HG03280 (cell line): Measurements from ENCODE around the gene PDE4D.

Experiments
- ATAC-seq: cut with Tn5 transposase; IDR thresholded peaks from one replicate; pipeline ENCODE4 v1.9.1; 2021; ENCODE audit warnings: mild to moderate bottlenecking, moderate library complexity; ENCODE audit not compliant: unreplicated experiment

Gene PDE4D

GRCh38 chr5:59134471-59135163 is 758.9 kb downstream of the PDE4D start:
- no peak for ATAC-seq

DNA sequence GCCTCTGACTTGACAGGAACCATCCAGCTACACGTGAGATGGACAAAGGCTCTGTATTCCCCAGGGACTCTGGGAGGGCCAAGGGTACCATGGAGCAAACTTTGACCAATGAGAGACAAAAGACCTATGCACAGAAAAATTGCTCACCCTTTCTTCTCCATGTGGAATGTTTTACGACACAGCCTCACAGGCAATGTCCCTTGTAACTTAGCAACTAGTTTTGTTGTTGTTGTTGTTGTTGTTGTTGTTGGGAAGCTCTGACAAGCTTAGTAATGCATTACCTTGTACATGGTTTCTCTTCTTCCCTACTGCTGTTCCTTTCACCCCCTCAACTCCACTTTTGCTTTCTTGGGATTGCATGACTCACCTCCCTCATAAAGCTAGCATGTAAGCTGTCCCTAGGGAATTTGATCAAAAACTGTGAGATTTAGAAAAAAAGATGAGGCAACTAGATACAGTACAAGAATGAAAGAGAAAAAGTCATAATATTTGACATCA is 759.7 kb downstream of the PDE4D start:
- no peak for ATAC-seq

DNA sequence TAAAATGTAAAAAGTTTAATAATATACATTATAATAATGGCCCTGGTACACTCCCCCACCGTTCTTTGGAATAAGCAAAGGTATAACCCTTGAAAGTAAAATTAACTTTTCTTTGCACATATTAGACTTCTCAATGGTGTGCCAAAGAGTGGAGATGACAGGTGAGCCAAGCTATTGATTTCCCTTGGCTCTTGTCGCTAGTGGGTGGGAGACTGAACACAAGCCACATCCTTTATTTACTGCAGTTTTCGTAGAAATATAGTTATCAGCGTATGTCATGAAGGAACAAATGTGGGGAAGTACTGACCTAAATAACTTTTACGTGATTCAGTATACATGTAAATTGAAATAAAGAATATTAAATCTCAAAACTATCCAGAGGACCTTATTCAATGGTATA is 761.4 kb downstream of the PDE4D start:
- no peak for ATAC-seq

- ATAC-seq: no peak
These were observed 763.1 kb downstream of the PDE4D start for GRCh38 chr5:59130431-59130830.

DNA sequence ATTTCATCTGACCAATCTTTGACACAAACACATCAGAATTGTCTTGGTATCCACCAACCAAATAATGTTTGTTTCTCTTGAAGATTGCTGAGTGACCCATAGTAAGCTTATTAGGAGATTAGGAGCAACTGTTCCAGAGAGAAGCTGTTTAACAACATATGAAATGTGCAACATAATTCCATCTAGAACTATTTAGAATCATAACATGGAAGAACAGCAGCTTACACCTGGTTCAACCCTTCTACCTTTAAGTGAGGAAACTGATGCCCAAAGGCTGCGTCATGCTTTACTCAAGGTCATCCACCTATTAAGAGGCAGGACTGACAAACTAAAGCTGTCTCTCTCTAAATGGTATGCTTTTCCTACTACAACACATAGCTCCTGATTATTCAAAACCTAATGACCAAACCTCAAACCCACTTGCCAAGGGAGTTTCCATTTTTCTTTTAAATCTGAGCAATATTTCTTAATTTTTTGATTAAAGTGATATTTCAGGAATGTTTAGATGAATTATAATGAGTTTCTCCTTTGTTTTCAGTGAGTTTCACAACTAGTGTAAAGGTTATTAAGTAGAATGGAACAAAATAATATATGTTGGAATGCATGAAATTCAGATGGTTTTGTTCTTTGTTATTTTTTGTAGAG is 764.8 kb downstream of the PDE4D start:
- ATAC-seq: no peak

GRCh38 chr5:59126708-59127573 is 766.6 kb downstream of the PDE4D start:
- ATAC-seq: no peak

- ATAC-seq: no peak
These were observed 767.4 kb downstream of the PDE4D start for GRCh38 chr5:59126016-59126707.

DNA sequence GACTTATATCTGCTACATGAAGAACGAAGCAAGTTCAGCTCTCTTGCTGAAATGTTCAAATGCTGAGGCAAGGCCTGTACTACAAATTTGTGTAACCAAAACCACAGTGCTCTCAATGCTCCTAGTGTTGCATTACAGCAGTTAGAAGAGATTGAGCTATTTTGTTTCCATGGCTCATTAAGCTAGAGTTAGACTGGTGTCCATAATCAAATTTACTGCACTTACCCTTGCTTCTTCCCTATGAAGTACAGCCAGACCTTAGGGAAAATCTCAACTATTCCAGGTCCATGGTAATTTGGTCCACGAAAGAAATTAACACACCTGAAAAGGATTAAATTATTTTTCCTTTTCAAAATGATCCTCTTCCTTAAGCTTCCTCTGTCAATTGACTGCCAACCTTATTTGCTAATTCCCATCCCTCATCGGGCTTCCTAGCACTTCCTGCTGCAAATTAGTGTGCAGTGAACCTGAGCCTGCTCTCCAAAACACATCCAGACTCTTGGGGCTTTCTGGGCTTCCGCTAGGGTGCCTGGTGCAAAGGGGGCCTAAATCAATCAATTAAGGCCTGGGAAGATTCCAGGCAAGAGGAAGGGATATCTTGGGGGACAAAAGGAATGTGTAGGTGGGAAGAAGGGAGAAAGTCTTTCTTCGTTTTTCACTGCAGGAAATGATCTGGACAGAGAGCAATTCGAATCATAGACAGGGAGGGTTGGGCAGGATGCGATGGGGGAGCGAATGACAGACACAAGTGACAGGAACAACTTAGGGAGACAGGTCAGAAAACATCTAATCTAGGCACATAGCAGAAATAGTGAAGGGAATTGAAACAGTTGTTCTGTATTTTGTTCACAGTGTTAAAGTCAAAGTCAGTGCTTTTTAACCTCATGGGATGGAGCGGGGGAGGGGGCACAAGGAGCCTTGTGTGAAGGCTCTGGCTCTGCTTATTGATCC is 768.2 kb downstream of the PDE4D start:
- no peak for ATAC-seq

DNA sequence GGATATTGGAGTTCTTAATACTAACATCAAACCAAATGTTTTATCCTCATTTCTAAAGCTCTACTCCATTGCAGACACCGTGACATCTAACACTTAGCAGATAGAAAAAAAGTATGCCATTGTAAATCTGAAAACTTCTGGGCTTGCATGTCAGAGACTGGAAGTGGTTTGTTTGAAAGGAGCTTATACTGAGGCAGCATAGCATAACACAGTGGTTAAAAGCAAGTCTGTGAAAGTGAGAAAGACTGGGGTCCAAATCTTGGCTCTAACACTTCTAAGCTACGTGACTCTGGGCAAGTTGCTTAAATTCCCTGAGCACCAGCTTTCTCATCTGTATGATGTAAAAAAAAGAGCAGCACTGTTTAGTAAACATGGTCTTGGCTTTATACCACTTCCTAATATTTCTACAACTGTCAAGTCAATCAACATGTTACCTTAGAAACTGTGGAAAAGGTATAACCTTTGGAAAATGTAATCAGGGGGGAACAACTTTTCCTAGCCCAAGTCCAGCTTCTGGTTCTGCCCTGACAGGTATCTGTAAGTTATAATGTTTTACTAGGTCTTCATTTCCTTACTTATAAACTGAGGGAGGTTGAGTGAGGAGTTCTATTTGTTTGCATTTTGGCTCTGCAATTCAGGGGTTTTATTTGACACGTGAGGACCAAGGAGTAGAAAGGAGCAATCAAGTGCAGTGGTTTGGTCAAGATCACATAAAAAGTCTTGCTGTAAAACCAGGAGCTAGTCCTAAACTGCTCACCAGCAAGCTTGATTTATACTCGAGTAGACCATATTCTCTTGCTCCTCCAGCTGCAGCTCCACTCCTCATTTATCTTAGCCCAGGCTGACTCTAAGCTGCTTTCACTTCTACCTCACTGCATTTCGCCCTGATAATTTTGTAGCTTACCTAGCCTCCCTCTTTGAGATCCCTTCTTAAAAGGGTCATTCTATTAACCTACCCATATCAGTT is 769.6 kb downstream of the PDE4D start:
- no peak for ATAC-seq

DNA sequence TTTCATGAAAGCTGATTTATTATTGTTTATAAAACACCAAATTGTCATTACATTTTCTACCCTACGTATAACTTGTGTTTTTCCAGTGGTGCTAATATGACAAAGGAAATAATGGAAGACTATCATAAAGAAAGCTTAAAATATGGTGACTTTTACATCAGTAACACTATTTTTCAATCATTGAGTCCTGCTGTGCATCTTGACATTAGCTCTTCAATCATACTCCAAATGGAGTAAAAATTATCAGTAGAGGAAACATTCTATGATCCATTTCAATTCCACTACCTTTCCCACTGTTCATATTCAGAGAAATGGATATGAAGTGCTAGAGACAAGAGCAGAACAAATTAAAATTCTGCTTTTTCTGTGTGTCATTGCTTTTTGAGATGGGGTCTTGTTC is 774.0 kb downstream of the PDE4D start:
- ATAC-seq: no peak

DNA sequence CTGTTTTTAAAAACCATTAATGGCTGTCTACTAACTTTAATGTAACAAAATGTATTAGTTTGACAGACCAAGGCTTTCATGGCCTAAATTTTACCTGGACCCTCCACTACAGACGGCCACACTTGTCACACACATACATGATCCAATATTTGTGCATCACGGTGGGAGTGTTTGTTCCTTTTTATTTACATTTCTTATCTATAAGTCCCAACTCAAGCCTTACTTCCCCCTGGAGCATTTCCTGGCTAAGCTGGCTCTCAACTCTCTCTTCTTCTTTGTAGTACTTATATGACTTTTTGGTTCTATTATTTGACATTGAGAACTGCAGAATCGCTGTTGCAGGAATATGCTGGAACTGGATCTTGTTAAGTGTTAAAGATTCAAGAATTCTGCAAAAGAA is 776.2 kb downstream of the PDE4D start:
- no peak for ATAC-seq

GRCh38 chr5:59116231-59116865 is 777.2 kb downstream of the PDE4D start:
- no peak for ATAC-seq

DNA sequence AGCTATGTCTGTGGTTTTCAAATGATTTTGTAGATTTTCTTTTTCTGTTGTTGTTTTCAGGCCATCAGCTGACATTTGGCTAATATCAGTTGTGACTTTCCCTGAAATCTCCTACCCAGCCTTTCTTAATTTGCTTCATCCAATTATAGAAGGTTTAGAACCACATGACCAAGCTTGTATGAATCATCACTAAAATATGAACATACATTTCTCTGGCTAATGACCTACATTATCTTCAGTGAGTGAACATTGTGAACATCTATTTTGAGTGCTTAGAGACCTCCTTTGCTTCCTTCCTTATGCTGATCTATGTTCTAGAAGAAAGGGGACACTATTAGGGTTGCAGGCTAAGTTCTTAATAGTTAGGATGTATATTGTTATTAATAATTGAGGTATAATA is 778.2 kb downstream of the PDE4D start:
- no peak for ATAC-seq

DNA sequence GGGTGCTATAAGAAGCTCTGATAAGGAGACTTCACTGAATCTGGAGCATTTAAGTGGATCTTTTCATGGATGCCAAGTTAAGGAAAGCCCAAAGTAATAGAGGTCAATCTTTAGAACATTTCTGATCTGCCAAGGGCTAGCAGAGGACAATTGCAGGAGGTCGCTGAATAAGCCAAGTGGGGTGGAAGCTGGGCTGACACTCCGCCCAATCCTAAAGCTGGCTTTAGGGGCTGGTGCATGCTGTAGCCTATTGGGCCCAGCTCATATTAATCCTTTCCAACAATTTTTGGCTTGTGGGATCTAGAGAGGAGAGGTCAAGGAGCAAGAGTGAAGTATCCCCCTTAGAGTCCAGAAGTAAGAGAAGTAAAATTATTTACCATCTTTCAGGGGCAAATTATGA is 784.1 kb downstream of the PDE4D start:
- no peak for ATAC-seq

- ATAC-seq: no peak
These were observed 785.8 kb downstream of the PDE4D start for GRCh38 chr5:59107692-59108091.

DNA sequence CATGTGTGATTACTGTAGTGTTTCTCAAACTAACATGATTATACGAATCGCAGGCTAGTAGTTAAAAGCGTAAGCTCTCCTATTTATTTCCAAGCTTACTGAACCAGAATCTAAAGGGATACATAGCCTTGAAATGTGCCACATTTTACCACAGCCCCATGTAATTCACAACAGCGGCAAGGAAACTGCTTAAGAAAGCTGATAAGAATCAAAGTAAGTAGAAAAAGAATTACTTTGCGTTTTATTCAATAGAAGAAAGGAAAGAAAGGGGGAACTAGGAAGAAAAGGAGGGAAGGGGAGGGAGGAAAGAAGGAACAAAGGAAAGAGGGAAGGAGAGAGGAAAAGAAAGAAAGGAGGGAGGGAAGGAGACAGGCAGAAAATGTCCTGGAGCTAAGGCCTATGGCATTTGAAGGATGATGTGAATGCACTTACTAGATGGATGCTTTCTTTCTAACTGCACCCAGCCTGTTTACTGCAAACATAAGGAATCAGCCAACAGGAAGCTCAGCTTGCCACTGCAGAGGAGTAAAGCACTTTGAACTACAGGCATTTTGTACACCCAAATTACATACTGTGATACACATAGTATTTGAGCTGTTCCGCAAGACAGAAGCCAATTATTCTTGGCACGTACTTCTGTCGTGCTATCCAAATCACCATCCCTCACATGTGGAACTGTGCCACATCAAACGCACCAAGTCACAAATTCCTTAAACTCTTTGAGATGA is 789.0 kb downstream of the PDE4D start:
- no peak for ATAC-seq

- no peak for ATAC-seq
These were observed 790.2 kb downstream of the PDE4D start for GRCh38 chr5:59103303-59103702.

- no peak for ATAC-seq
These were observed 791.1 kb downstream of the PDE4D start for GRCh38 chr5:59102437-59102836.
